COLO668 (cell line): ENCODE data around the gene PLOD1.
"Not testable (repeated sequence)": the region's sequence is repeated elsewhere in the genome, so short reads cannot be mapped to it uniquely, and the experiment has no call there.

Experiments
- DNase-seq: peaks from one replicate; lab custom pipeline; 2025; ENCODE audit not compliant: unreplicated experiment; lab: John Stamatoyannopoulos, UW

PLOD1 gene

DNA sequence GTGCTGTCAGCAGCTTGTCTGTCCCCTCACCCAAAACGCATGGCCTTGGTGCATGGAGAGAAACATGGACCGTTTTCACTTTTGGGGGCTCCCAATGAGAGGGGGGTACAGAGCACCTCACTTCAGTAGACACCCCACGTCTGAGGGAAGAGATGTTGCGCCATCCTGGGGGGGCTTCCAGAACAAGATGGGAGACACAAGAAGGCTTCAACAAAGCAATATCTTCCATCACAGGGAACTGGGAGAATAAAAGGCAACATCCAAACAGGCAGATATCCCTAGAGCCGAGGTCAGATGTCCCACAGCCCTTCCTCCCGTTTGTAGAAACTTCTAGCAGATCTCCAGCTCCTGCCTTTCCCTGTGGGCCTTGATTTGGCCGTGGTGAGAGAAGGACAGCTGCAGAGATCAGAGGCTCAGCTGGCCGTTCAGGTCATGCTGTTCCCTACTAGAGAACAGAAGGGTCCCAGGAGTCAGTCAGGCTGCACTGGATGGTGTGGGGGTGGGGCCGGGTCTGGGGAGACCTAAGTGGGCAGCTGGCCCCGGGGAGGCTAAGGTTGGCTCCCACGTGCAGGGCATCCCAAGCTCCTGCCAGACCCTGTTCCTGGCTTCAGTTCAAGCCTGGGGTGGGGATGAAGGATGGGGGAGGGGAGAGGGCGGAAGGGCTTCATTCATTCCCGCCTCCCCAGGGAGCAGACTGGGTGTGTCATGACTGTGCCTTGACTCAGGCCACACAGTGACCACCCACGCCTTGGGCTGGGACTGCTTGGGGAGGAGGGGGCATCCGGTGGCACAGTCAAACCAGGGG lies 4.4 kb downstream of the PLOD1 start:
- no peak for DNase-seq

DNA sequence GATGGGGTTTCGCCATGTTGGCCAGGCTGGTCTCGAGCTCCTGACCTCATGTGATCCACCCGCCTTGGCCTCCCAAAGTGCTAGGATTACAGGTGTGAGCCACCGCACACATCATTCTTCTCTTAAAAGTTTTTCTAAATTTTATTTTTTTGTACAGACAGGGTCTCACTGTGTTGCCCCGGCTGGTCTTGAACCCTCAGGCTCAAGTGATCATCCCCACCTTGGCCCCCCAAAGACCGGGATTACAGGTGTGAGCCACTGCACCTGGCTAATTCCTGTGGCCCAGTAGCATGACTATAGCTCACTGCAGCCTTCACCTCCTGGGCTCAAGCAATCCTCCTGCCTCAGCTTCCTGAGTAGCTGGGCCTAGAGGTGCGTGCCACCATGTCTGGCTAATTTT lies 5.3 kb downstream of the PLOD1 start:
- not testable (repeated sequence) for DNase-seq

DNA sequence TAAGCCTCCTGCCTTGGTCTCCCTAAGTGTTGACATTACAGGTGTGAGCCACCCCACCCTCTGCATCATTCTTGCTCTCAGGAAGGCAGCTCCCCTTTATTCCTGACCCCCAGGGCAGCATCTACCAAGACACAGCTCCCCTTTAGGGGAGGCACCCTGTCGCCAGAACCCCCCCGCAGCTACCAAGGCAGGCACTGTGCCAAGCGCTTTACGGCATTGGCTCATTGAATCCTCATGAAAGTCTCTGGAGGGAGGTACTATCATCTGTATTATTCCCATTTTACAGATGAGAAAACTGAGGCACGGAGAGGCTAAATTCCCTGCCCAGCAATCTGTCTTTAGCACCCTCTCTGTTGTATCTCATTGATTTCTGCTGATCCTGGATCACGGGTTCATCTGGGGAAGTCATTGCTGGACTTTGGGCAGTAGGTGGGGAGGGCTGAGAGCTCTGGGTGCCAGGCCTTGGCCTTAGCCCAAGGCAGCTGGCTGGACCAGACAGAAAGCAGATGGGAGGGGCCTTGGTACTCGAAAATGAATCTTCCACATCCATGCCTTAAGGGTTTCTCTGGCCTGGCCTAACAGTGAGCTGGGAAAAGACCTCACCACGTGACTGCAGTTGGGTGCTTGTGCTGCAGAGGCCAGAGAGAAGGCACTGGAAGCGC lies 5.9 kb downstream of the PLOD1 start:
- DNase-seq, result no peak

DNA sequence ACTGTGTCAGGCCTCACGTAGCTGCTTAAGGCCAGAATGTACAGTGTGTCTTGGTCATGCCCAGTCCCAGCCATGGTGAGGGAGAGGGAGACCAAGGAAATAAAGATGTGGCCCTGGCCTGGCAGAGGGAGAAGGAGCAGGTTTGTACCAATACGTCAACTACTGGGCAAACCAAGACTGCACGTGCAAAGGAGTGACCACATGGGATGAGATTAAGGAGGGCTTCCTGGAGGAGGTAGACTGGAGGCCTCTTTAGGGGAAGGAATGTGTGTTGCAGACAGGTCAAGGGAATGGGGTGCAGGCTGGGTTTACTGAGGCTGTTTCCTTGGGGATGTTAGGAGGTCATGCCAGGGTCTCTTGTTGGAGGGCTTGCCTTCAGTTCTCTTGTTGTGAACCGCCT lies 7.8 kb downstream of the PLOD1 start:
- no peak for DNase-seq

DNA sequence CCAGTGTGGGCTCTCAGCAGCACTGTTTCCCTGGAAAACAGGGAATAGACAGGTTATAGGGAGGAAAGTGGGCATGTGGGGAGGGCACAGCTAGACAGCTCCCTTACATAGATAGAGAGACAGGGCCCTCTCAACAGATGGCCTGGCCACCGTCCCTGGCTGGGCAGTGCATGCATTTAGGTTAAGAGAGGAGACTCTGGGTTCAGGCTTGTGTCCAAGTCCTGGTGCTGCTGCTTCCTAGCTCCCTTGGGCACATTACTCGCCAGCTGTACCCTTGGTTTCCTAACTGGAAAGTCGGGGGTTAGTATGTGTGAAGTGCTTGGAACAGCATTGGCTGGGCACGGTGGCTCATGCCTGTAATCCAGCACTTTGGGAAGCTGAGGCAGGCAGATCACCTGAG lies 9.1 kb downstream of the PLOD1 start:
- no peak for DNase-seq

DNA sequence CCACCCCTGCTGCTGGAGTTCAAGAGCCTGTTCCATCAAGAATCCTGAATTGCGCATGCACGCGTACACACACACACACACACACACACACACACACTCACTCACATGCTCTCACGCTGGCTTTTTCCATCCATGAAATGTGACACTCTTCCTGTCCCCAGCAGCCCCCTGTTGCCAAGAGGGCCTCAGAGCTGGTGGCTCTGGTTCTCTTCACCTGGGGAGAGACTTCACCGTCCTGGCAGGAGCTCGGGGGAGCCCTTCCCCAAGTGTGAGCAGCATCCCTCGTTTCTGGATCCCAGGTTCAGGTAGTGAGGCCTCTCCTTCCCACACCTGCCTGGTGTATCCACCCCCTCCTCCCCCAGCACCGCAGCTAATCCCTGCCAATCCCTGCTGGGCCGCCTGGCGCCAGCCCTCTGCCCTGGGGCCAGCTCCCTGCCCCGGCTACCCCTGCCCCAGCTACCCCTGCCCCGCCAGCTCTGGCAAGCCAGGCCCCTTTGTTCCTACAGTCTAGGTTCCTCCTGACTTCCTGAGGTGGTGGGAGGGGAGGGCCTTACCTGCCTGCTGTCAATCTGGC lies 9.9 kb downstream of the PLOD1 start:
- DNase-seq, result peak; percentile 90

DNA sequence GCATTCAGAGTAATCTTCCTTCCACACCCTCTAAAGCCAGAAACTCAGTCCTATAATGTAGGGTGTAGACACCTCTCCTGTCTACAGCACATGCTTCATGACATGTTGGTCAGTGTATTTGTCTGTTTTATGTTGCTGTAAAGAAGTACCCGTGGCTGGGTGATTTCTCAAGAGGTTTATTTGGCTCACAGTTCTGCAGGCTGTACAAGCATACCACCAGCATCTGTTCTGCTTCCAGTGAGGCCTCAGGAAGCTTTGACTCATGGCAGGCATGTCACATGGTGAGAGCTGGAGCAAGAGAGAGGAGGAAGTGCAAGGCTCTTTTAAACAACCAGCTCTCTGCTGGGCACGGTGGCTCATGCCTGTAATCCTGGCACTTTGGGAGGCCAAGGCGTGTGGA lies 12.1 kb downstream of the PLOD1 start:
- DNase-seq, result no peak

DNA sequence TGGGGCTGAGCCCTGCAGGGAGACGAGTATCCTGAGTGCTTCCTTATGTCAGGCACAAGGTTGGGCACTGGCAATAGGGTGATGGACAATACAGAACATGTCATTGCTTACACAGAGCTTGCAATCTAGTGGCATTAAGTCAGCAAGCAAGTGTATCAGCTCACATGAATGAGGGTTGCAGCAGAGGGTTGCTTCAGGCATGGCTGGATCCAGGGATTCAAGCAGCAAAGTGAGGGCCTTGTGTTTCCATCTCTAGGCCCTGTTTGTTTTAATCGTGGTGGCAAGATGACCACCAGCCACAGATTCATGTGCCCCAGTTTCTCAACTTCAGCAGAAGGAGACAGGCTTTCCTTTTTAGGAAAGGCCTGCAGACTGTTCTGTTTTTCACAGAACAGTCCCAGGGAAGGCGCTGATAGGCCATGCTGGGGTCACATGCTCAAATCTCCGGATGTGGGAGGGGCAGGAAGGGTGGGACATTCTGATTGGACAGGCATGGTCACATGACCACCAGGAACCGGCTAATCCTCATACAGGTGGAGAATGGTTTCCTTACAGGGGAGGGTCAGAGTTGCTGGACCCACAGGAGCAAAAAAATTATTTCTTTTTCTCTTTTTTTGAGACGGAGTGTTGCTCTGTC lies 14.4 kb downstream of the PLOD1 start:
- DNase-seq, result peak; percentile 20

DNA sequence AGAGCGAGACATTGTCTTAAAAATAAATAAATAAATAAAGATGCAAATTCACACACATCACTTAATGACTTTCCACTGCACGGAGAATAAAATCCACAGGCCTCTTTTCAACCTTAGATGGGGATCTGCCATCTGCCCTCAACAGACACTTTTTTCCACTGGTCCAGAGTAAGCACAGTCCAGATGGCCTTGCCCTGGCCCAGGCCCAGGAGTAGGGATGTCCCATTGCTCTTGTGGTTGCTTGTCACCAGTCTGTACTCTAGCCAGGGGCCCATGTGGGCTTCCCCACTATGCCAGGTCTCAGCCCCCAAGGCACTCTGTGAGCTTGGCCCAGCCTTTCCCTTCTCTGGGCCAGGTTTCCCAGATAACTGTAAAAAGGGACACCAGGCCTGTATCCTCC lies 17.4 kb downstream of the PLOD1 start:
- no peak for DNase-seq

DNA sequence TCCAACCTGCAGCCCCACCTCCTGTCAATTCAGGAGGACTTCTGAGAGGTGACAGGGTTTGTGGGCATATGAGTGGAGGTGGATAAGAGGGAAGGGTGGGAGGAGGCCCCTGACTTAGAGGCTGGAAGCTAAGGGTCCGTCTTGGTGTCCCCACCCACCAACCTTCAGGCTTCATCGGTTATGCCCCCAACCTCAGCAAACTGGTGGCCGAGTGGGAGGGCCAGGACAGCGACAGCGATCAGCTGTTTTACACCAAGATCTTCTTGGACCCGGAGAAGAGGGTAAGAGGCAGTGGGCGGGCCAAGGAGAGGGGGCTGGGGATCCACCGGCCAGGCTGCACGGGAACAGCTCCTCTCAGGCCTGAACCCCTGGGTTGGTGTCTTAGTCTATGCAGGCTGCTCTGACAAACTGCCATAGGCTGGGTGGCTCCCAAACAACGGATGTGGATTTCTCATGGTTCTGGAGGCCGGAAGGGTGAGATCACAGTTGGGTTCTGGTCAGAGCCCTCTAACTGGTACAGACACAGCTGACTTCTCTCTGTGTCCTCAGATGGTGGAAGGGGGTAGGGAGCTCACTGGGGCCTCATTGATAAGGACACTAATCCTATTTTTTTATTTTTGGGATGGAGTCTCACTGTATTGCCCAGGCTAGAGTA lies 18.1 kb downstream of the PLOD1 start:
- no peak for DNase-seq

DNA sequence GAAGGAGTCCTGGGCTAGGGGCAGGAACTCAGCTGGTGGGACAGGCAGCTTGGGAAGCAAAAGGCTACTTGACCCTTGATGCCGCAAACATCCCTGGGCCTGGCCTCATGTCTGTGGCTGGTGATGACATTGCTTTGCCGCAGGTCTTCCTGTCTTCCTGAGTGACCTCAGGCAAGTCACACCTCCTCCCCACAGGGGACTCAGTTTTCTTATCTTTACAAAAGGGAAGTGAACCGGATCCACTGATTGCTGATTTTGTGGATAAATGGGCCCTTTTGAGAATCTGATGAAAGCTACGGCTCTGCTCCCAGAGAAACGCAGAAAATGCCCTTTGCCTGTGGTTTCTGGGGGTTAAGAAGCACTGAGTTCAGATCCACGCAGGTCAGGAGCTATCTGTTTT lies 20.7 kb downstream of the PLOD1 start:
- DNase-seq, result no peak

DNA sequence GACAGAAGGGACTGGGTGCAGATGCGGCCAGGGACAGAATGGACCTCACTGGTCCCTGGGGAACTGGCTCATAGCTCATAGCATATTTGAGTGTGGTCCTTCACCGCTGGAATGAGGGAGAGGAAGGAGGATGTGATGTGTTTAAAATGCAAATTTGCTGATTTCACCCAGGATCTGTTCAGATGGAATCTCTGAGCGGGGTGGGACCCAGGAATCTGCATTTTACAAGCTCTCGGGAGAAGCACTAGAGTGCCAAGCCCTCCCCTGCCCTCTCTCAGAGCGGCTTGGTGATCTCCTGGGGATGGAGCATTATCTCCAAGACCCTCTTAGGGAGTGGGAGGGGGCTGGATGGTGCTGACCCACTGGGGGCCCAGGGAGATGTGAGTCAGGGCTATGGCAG lies 22.9 kb downstream of the PLOD1 start:
- no peak for DNase-seq

DNA sequence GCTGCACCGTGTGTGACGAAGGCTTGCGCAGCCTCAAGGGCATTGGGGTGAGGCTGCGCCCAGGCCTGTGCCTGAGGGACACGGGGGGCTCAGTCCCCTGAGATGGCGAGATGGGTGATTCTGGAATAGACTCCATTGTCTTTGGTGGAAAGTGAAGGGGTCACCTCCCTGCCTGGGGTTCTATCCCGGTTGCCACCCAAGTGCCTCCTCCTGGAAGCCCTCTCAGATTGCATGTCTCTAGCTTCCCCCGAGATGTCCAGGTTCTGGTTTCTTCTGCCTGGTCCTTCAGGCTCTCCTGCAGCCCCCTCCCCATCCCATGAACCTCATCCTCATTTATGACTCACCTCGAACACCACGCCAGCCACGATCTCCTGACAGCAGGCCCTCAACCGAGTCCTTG lies 23.4 kb downstream of the PLOD1 start:
- no peak for DNase-seq

DNA sequence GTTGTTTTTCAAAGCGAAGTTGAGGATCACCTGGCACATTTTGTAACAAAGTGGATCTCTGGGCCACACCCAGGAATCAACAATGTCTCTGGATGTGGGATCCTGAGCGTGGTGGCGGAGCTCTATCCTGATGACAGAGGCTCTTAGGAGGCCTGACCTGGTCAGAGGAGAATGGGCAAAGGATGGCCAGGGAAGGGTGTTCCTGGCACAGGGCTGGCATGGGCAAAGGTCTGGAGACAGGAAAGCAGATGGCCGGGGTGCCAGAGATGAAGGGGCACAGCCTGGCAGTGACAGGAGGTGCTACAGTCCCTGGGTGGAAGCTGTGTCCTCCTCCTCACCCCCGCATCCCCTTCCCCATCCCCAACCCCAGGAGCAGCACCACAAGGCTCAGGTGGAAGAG lies 25.8 kb downstream of the PLOD1 start:
- DNase-seq, result no peak

DNA sequence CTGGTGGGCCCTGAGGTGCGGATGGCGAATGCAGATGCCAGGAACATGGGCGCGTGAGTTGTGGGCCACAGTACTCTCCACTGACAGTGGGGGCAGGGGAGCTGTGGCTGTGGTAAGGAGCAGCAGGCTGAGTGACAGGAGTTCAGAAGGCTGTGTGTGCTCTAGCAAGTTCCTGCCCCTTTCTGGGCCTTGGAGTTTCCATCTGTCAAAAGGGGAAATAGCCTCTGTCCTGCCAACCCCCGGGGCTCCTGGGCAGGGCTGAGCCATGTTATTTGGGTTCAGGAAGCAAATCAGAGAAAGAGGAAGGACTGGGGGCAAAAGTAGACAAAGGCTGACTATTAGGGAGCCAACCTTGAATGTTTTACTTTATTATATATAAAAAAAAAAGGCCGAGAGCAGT lies 26.2 kb downstream of the PLOD1 start:
- DNase-seq, result no peak

DNA sequence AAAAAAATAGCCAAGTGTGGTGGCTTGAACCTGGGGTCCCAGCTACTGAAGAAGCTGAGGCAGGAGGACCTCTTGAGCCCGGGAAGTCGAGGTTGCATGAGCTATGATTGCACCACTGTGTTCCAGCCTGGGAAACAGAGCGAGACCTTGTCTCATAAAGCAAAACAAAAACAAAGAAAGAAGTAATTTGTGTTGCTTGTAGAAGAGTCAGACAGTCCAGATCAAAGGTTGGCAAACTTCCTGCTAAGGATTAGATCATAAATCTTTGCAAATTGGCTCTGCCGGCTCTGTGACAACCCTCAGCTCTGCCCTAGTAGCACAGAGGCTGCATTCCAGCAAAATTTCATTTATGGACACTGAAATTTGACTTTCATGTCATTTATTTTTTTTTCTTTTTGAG lies 26.7 kb downstream of the PLOD1 start:
- no peak for DNase-seq

DNA sequence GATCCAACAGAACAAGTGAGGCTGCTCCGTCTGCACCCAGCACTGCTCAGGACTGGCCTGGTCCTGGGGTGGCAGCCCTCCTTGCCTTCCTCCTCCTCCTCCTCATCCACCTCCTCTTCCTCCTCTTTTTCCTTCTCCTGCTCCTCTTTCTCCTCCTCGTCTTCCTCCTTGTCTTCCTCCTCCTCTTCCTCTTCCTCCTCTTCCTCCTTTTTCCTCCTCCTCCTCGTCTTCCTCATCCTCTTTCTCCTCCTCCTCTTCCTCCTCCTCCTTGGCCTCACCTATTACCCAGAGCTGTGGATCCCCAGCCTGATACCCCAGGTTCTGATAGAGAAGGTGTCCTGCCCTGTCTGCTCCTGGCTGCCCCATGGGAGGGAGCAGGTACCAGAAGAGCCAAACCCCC lies 29.1 kb downstream of the PLOD1 start:
- no peak for DNase-seq

DNA sequence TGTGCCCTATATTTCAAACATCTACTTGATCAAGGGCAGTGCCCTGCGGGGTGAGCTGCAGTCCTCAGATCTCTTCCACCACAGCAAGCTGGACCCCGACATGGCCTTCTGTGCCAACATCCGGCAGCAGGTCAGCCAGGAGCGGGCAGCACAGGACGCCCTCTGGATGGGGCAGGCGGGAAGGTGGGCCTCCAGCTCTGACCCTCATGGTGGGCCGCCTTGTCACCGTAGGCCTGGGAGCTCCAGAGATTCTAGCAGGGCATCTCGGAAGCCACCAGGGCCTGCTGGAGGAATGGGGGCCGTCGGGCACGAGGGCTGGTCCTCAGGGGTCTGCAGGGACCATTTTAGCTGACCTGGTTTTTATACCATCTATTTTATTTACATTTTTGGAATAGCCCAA lies 30.1 kb downstream of the PLOD1 start:
- no peak for DNase-seq

DNA sequence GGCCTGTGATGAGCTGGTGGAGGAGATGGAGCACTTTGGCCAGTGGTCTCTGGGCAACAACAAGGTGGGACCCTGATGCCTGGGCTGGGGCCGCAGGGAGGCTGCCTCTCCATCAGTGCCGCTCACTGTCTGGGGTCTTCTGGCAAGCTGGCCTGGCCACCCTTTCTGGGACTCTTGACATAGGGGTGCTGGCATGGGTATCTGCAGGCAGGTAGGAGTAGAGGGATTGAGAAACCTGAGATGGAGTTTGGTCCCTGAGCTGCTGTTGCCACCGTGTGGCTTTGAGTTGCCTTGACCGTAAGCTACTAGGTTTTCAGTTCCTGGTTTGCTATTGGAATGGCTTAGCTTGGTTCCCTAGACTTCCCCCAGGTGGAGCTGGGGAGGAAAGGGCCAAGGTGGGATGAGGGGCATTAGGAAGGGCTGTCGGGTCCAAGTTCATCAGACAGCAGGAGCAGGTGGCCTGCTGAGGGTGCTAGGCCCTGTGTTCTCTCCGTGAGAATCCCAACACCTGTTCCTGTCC lies 32.6 kb downstream of the PLOD1 start:
- DNase-seq, result peak; percentile 88

DNA sequence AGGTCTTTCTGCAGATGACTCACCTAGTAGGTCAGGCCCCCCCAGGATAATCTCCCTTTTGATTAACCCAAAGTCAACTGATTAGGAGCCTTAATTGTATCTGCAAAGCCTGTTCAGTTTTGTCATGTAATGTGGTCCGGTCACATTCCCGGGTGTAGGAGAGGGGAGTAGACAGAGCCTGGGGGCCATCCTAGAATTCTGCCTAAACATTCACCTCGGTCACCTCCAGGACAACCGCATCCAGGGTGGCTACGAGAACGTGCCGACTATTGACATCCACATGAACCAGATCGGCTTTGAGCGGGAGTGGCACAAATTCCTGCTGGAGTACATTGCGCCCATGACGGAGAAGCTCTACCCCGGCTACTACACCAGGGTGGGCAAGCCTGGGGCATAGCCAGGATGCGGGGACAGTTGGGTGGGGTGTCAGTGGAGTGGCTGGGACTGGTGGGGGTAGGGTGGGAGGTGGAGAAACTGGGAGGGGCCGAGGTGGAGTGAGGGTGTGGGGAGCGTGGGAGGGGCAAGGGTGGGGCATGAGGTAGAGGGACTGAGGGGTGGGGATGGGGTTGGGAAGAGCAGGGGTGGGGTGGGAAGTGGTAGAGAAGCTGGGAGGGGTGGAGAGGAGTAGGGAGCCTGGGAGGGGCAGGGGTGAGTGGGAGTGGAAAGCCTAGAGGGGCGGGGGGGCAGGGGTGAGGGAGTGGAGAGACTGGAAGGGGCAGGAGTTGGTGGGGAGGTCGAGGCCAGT lies 36.1 kb downstream of the PLOD1 start:
- no peak for DNase-seq

DNA sequence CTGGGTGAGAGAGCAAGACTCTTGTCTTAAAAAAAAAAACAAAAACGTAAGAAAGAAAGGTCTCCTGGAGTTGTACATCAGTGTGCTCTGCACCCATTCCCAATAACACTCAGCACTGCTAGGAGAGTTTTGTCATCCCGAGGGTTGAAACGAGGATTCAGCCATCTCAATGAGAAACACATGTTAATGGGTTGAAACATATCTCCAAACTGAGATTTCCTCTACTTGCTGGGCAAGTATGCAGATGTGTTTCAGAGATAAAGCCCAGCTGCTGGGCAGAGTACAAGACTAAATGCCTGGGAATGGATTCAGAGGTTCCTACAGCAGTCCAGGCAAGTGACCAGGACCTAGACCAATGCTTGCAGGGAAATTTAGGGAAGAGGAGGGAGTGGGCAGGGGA lies 43.1 kb downstream of the PLOD1 start:
- DNase-seq, result no peak
